Mesenchymal stem cell (in vitro differentiated cells and primary cell): Measurements from ENCODE around the gene ITGA2B.
A peak's percentile ranks its signal among the peaks of the same experiment; 100 is the strongest.

ENCODE experiments used
- DNase-seq: peaks from one replicate; pipeline ENCODE4 v3.0.0-alpha.2; 2013
- H2AFZ ChIP-seq: one replicate; pipeline ENCODE4 v1.6.1; 2013; ENCODE audit warnings: low read depth, mild to moderate bottlenecking, control low read depth, inconsistent platforms, low read length, moderate library complexity
- H2AK5ac ChIP-seq: 2 replicates; pipeline ENCODE4 v1.6.1; 2013; ENCODE audit warnings: low read length, moderate library complexity, mild to moderate bottlenecking, inconsistent platforms; ENCODE audit not compliant: severe bottlenecking
- H2BK120ac ChIP-seq: one replicate; pipeline ENCODE4 v1.6.1; 2013; ENCODE audit warnings: low read depth, mild to moderate bottlenecking, inconsistent platforms, low read length, moderate library complexity
- H2BK12ac ChIP-seq, 2 experiments: one replicate each; pipeline ENCODE4 v1.6.1; 2013; ENCODE audit warnings: inconsistent platforms in 2 of 2, low read length in 2 of 2, mild to moderate bottlenecking in 2 of 2, moderate library complexity in 2 of 2, control low read depth in 1 of 2
- H2BK15ac ChIP-seq: one replicate; pipeline ENCODE4 v1.6.1; 2013; ENCODE audit warnings: mild to moderate bottlenecking, low read depth, inconsistent platforms; ENCODE audit not compliant: poor library complexity, severe bottlenecking
- H2BK5ac ChIP-seq: 2 replicates; pipeline ENCODE4 v1.6.1; 2013; ENCODE audit warnings: low read depth, mild to moderate bottlenecking, low read length, control low read depth, inconsistent platforms; ENCODE audit not compliant: poor library complexity, severe bottlenecking
- H3K14ac ChIP-seq, 2 experiments: one replicate each; pipeline ENCODE4 v1.6.1; 2013; ENCODE audit warnings: inconsistent platforms in 2 of 2, low read length in 2 of 2, control low read depth in 1 of 2, mild to moderate bottlenecking in 1 of 2, moderate library complexity in 1 of 2
- H3K18ac ChIP-seq, 2 experiments: one replicate each; pipeline ENCODE4 v1.6.1; 2013; ENCODE audit warnings: inconsistent platforms in 2 of 2, low read length in 2 of 2, control low read depth in 1 of 2, low read depth in 1 of 2, mild to moderate bottlenecking in 1 of 2
- H3K23ac ChIP-seq, 2 experiments: one replicate each; pipeline ENCODE4 v1.6.1; 2013; ENCODE audit warnings: inconsistent platforms in 2 of 2, low read length in 2 of 2, mild to moderate bottlenecking in 2 of 2, moderate library complexity in 2 of 2, control low read depth in 1 of 2
- H3K27ac ChIP-seq: 2 replicates; pipeline ENCODE4 v1.5.1; 2013; ENCODE audit warnings: mild to moderate bottlenecking, moderate library complexity, low read length, control low read depth, inconsistent platforms; ENCODE audit not compliant: poor library complexity, severe bottlenecking
- H3K27me3 ChIP-seq, 2 experiments: 2 replicates each; pipeline versions ENCODE4 v1.6.1 to v1.7.0; 2013; ENCODE audit warnings: low read length in 2 of 2, mild to moderate bottlenecking in 2 of 2, moderate library complexity in 2 of 2, control low read depth in 1 of 2, inconsistent platforms in 1 of 2; ENCODE audit not compliant: control insufficient read depth in 1 of 2, insufficient read depth in 1 of 2
- H3K36me3 ChIP-seq, 2 experiments: 2 replicates each; pipeline versions ENCODE4 v1.6.1 to v1.7.0; 2013; ENCODE audit warnings: low read length in 2 of 2, control low read depth in 1 of 2, inconsistent platforms in 1 of 2, low read depth in 1 of 2, mild to moderate bottlenecking in 1 of 2; ENCODE audit not compliant: insufficient read depth in 2 of 2, control insufficient read depth in 1 of 2
- H3K4ac ChIP-seq, 2 experiments: one replicate each; pipeline ENCODE4 v1.6.1; 2013; ENCODE audit warnings: inconsistent platforms in 2 of 2, low read length in 2 of 2, mild to moderate bottlenecking in 2 of 2, moderate library complexity in 2 of 2, control low read depth in 1 of 2, low read depth in 1 of 2
- H3K4me1 ChIP-seq: 2 replicates; pipeline ENCODE4 v1.6.1; 2013; ENCODE audit warnings: low read depth, low read length, control low read depth; ENCODE audit not compliant: control insufficient read depth, insufficient read depth
- H3K4me2 ChIP-seq: 2 replicates; pipeline ENCODE4 v1.6.1; 2013; ENCODE audit warnings: low read length, mild to moderate bottlenecking, inconsistent platforms; ENCODE audit not compliant: poor library complexity, severe bottlenecking
- H3K4me3 ChIP-seq, 2 experiments: 2 replicates each; pipeline versions ENCODE4 v1.5.1 to v1.7.0; 2013; ENCODE audit warnings: low read length in 2 of 2, mild to moderate bottlenecking in 2 of 2, control low read depth in 1 of 2, low read depth in 1 of 2; ENCODE audit not compliant: insufficient read depth in 1 of 2
- H3K79me1 ChIP-seq: replicated peaks from 2 replicates; pipeline ENCODE4 v1.6.1; 2013; ENCODE audit warnings: mild to moderate bottlenecking, control low read depth, low read length, inconsistent platforms; ENCODE audit not compliant: poor library complexity, severe bottlenecking
- H3K9ac ChIP-seq: 2 replicates; pipeline ENCODE4 v1.7.0; 2013; ENCODE audit warnings: mild to moderate bottlenecking, low read length, moderate library complexity
- H3K9me3 ChIP-seq: 2 replicates; pipeline ENCODE4 v1.7.0; 2013; ENCODE audit warnings: mild to moderate bottlenecking, low read length; ENCODE audit not compliant: control insufficient read depth
- H4K8ac ChIP-seq: one replicate; pipeline ENCODE4 v1.6.1; 2013; ENCODE audit warnings: inconsistent platforms, mild to moderate bottlenecking, low read length, moderate library complexity
- H4K91ac ChIP-seq: one replicate; pipeline ENCODE4 v1.6.1; 2013; ENCODE audit warnings: mild to moderate bottlenecking, low read length, inconsistent platforms
- WGBS: methylation state at CpG from one replicate; pipeline ENCODE4 v1.1.7; 2013; ENCODE audit warnings: mixed read lengths; 5-methylcytosine and 5-hydroxymethylcytosine counted together

Gene ITGA2B

GRCh38 chr17:44382917-44383316, 6.5 kb downstream of the ITGA2B start:
- Histone ChIP-seq H2BK120ac (no peak overlapping the region), H2BK5ac (no peak overlapping the region), H3K27ac (no peak overlapping the region), H4K8ac (no peak overlapping the region), H3K14ac (no peak overlapping the region), H3K4me2 (no peak overlapping the region), H3K9me3 (no peaks in the 10 kb centered on the region), H3K27me3 (peaks cover 34 to 71% of the 10 kb centered on the region in 2 experiments), H2BK15ac (no peak overlapping the region), H3K4me3 (no peak overlapping the region), H3K18ac (no peak overlapping the region), H2AFZ (no peak overlapping the region), H3K23ac (no peak overlapping the region), H2BK12ac (no peak overlapping the region), H4K91ac (no peak overlapping the region), H3K4me1 (peaks cover 17% of the 10 kb centered on the region), H2AK5ac (no peak overlapping the region), H3K36me3 (no peaks in the 10 kb centered on the region), H3K9ac (no peak overlapping the region), H3K79me1 (no peaks in the 10 kb centered on the region), H3K4ac (no peak overlapping the region)
- WGBS, result 88% methylated on average over 6 of the region's 6 CpGs
- DNase-seq, result no peak

GRCh38 chr17:44381810-44382305, 7.6 kb downstream of the ITGA2B start:
- no peak overlapping the region for H3K23ac ChIP-seq
- WGBS, result 86% methylated on average over 4 of the region's 4 CpGs

GRCh38 chr17:44380767-44381166, 8.7 kb downstream of the ITGA2B start:
- Histone ChIP-seq H4K8ac (no peak overlapping the region), H4K91ac (no peak overlapping the region), H3K4ac (no peak overlapping the region), H3K9ac (no peak overlapping the region), H3K23ac (no peak overlapping the region), H3K27me3 (peaks cover 31 to 73% of the 10 kb centered on the region in 2 experiments), H3K4me3 (no peak overlapping the region), H3K18ac (no peak overlapping the region), H3K9me3 (no peaks in the 10 kb centered on the region), H2BK12ac (no peak overlapping the region), H3K4me1 (peaks cover 13% of the 10 kb centered on the region), H3K79me1 (no peaks in the 10 kb centered on the region), H3K36me3 (no peaks in the 10 kb centered on the region), H2AFZ (no peak overlapping the region), H2BK15ac (no peak overlapping the region), H2AK5ac (no peak overlapping the region), H3K27ac (no peak overlapping the region), H2BK120ac (no peak overlapping the region), H2BK5ac (no peak overlapping the region), H3K4me2 (no peak overlapping the region), H3K14ac (no peak overlapping the region)
- DNase-seq, result no peak
- 77% methylated on average over 9 of the region's 9 CpGs for WGBS

More at GRCh38 chr17:44381810-44382305, 7.6 kb downstream of the ITGA2B start:
- H3K27ac ChIP-seq, result no peak overlapping the region
- H3K36me3 ChIP-seq, result no peaks in the 10 kb centered on the region
- peaks cover 17% of the 10 kb centered on the region for H3K4me1 ChIP-seq
- peaks cover 34 to 76% of the 10 kb centered on the region in 2 experiments for H3K27me3 ChIP-seq
- no peak overlapping the region for H3K9ac ChIP-seq
- H3K18ac ChIP-seq, result no peak overlapping the region
- DNase-seq, result no peak
- no peaks in the 10 kb centered on the region for H3K9me3 ChIP-seq
- no peak overlapping the region for H2AFZ ChIP-seq
- no peak overlapping the region for H3K4me3 ChIP-seq
- no peak overlapping the region for H3K4me2 ChIP-seq
- H4K8ac ChIP-seq, result no peak overlapping the region
- H2BK15ac ChIP-seq, result no peak overlapping the region
- no peaks in the 10 kb centered on the region for H3K79me1 ChIP-seq
- no peak overlapping the region for H2BK12ac ChIP-seq
- no peak overlapping the region for H3K4ac ChIP-seq
- H2BK5ac ChIP-seq, result no peak overlapping the region
- no peak overlapping the region for H3K14ac ChIP-seq
- H2BK120ac ChIP-seq, result no peak overlapping the region
- H2AK5ac ChIP-seq, result no peak overlapping the region
- H4K91ac ChIP-seq, result no peak overlapping the region

GRCh38 chr17:44379887-44380286, 9.6 kb downstream of the ITGA2B start:
- no peak overlapping the region for H3K4me2 ChIP-seq
- H3K9ac ChIP-seq, result no peak overlapping the region
- H2AFZ ChIP-seq, result no peak overlapping the region
- H3K36me3 ChIP-seq, result no peaks in the 10 kb centered on the region
- H3K14ac ChIP-seq, result peak overlapping the region in 1 of 2 experiments; percentile 4
- no peak overlapping the region for H3K4ac ChIP-seq
- H2BK12ac ChIP-seq, result no peak overlapping the region
- H3K18ac ChIP-seq, result no peak overlapping the region
- no peak overlapping the region for H2BK5ac ChIP-seq
- H2AK5ac ChIP-seq, result no peak overlapping the region
- no peak overlapping the region for H2BK120ac ChIP-seq
- H4K8ac ChIP-seq, result no peak overlapping the region
- H4K91ac ChIP-seq, result no peak overlapping the region
- no peak for DNase-seq
- H3K27me3 ChIP-seq, result peaks cover 29 to 74% of the 10 kb centered on the region in 2 experiments
- H3K79me1 ChIP-seq, result no peaks in the 10 kb centered on the region
- WGBS, result 89% methylated on average over 10 of the region's 10 CpGs
- H2BK15ac ChIP-seq, result no peak overlapping the region
- H3K9me3 ChIP-seq, result no peaks in the 10 kb centered on the region
- H3K27ac ChIP-seq, result no peak overlapping the region
- H3K4me3 ChIP-seq, result no peak overlapping the region
- H3K4me1 ChIP-seq, result peaks cover 6% of the 10 kb centered on the region
- no peak overlapping the region for H3K23ac ChIP-seq
